PFSK-1 (cell line): ENCODE data around the gene CLCN2.

ENCODE experiments used
- FOXP2 ChIP-seq: optimal IDR thresholded peaks from 2 replicates; pipeline ENCODE3; 2011; ENCODE audit warnings: borderline replicate concordance, control low read depth, inconsistent platforms; ENCODE audit not compliant: insufficient read depth; ENCODE audit errors: extremely low read length, extremely low read depth
- POLR2AphosphoS5 ChIP-seq: IDR thresholded peaks from 2 replicates; pipeline ENCODE4 v1.6.1; 2012; ENCODE audit warnings: low read depth, mild to moderate bottlenecking, control low read depth, low read length, moderate library complexity
- REST ChIP-seq, 2 experiments: IDR thresholded peaks; 2 replicates each; pipeline versions ENCODE4 v1.6.1 to v1.8.0; 2011 to 2012; ENCODE audit warnings: low read depth in 2 of 2, low read length in 2 of 2, control low read depth in 1 of 2, inconsistent platforms in 1 of 2, mild to moderate bottlenecking in 1 of 2, moderate library complexity in 1 of 2; ENCODE audit not compliant: insufficient read depth in 1 of 2
- SIN3A ChIP-seq: IDR thresholded peaks from 2 replicates; pipeline ENCODE4 v1.6.1; 2012; ENCODE audit warnings: mild to moderate bottlenecking, low read length, moderate library complexity, borderline replicate concordance; ENCODE audit not compliant: insufficient read depth
- TAF1 ChIP-seq: IDR thresholded peaks from 2 replicates; pipeline ENCODE4 v1.6.1; 2012; ENCODE audit warnings: low read length, control low read depth, borderline replicate concordance; ENCODE audit not compliant: insufficient read depth

Gene CLCN2

GRCh38 chr3:184380185-184380626 is 18.8 kb upstream of the CLCN2 start:
- TF ChIP-seq FOXP2 (no peak), POLR2AphosphoS5 (no peak), REST (IDR thresholded peaks at IDR 0.05; ENCODE audit: insufficient read depth in 1 of 2, low read depth in 2 of 2, low read length in 2 of 2) (no peak), TAF1 (no peak), SIN3A (no peak)

DNA sequence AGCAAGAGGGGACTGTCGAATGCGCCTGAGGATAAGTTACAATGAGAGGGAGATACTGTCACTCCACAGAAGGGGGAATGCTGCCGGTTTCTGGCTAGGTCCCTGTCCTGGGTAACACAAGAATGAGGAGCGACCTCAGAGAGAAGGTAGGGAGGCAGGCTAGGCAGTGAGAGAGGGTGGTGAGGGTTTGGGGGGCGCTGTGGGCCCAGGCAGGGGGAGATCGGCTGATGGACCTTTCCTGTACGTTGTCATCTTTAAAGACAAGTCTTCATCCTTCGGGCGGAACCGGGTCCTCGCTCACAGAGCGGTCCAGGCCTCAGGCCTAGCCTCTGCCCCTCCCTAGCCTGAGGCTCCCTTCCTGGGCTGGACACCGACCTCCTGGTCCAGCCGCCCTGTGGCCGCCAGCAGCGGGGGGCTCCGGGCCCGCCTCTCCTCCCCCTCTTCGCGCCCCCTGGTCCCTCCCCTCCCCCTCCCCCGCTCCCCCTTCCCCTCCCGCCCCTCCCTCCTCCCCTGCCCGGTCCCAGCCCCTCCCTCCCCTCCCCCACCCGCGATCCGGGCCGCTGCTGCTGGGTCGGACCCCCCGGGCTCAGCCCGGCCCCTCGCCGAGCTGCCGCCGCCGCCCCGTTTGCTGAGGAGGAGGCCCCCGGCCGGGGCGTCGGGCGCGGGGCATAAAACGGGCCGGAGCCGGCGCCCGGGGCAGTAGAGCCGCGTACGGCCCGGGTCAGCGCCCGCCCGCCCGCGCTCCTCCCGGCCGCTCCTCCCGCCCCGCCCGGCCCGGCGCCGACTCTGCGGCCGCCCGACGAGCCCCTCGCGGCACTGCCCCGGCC is 18.2 kb upstream of the CLCN2 start, which contains the start of gene CHRD:
CHRD (plus strand) TSS at position 697 of the 827 bp plus-strand sequence. CDS start 265 bp downstream, outside the sequence.
- no peak for TF ChIP-seq REST (IDR thresholded peaks at IDR 0.05; ENCODE audit: insufficient read depth in 1 of 2, low read depth in 2 of 2, low read length in 2 of 2)
- TF ChIP-seq TAF1: no peak
- TF ChIP-seq FOXP2: no peak
- no peak for TF ChIP-seq POLR2AphosphoS5

GRCh38 chr3:184378651-184379357 is 17.4 kb upstream of the CLCN2 start:
- TF ChIP-seq SIN3A (no peak), REST (IDR thresholded peaks at IDR 0.05; ENCODE audit: insufficient read depth in 1 of 2, low read depth in 2 of 2, low read length in 2 of 2) (no peak), POLR2AphosphoS5 (no peak), TAF1 (no peak), FOXP2 (no peak)

- TF ChIP-seq POLR2AphosphoS5: no peak
- TF ChIP-seq TAF1: no peak
- TF ChIP-seq SIN3A: no peak
- no peak for TF ChIP-seq REST (IDR thresholded peaks at IDR 0.05; ENCODE audit: insufficient read depth in 1 of 2, low read depth in 2 of 2, low read length in 2 of 2)
- TF ChIP-seq FOXP2: no peak
Observed at GRCh38 chr3:184377882-184378445, 16.6 kb upstream of the CLCN2 start, which contains the start of gene THPO. Gene THPO, minus strand, starts transcription at chr3:184378207. Its CDS starts 1,948 bp downstream, at chr3:184376259.
